Parathyroid adenoma (tissue), 2 donors: ENCODE results near the gene GGT5.

ENCODE experiments used
- H2AFZ ChIP-seq: fragments of 300-600 bp; sonication (generic); one replicate; pipeline ENCODE4 v1.7.0; 2017; ENCODE audit warnings: antibody characterized with exemption, mild to moderate bottlenecking
- H3K27ac ChIP-seq: fragments of 300-600 bp; sonication (generic); one replicate; pipeline ENCODE4 v1.7.0; 2017
- H3K27me3 ChIP-seq: fragments of 300-600 bp; sonication (generic); one replicate; pipeline ENCODE4 v1.7.0; 2017; ENCODE audit warnings: low read length; ENCODE audit not compliant: control insufficient read depth, insufficient read depth
- H3K36me3 ChIP-seq: fragments of 300-600 bp; sonication (generic); one replicate; pipeline ENCODE4 v1.7.0; 2017; ENCODE audit warnings: low read length; ENCODE audit not compliant: control insufficient read depth, insufficient read depth
- H3K4me1 ChIP-seq: fragments of 300-600 bp; sonication (generic); one replicate; pipeline ENCODE4 v1.7.0; 2017; ENCODE audit warnings: control low read depth
- H3K4me2 ChIP-seq: fragments of 300-600 bp; sonication (generic); one replicate; pipeline ENCODE4 v1.7.0; 2017; ENCODE audit warnings: low read length
- H3K4me3 ChIP-seq: fragments of 300-600 bp; sonication (generic); one replicate; pipeline ENCODE4 v1.7.0; 2017; ENCODE audit warnings: low read depth, low read length
- H3K79me2 ChIP-seq: fragments of 300-600 bp; sonication (generic); one replicate; pipeline ENCODE4 v1.7.0; 2017; ENCODE audit warnings: control low read depth
- H3K9ac ChIP-seq: fragments of 300-600 bp; sonication (generic); one replicate; pipeline ENCODE4 v1.7.0; 2017; ENCODE audit warnings: mild to moderate bottlenecking
- H3K9me3 ChIP-seq: fragments of 300-600 bp; sonication (generic); one replicate; pipeline ENCODE4 v1.7.0; 2017; ENCODE audit warnings: low read length; ENCODE audit not compliant: control insufficient read depth
- TF ChIP-seq, protein P1 (sequence below): fragments of 300-600 bp; sonication (generic); IDR thresholded peaks from one replicate; pipeline ENCODE4 v1.7.0; 2017; ENCODE audit warnings: antibody characterized with exemption, mild to moderate bottlenecking
- donor health status: primary hyperparathyroidism.

Gene GGT5

DNA sequence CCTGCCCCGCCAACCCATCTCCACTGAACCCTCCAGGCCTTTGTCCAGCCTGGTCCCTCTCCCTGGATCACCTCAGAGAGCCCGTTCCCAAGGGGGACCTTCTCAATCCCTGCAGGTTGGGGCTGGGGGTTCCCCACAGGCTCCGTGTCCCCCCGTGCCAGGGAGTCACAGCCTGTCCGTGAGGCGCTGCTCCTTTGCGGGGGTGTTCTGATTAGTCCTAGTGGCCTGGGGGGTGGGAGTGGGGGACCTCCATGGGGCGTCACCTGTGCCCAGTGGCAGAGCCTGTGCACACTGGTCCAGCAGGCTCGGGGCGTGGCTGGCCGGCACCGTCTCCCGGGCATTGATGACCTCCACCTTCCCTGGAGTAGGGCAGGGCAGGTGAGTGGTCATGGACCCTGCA lies 11.6 kb downstream of the GGT5 start:
- no peaks in the 10 kb centered on the region for H3K79me2 ChIP-seq
- no peaks in the 10 kb centered on the region for H3K4me1 ChIP-seq
- H3K36me3 ChIP-seq: no peaks in the 10 kb centered on the region
- H3K4me2 ChIP-seq: no peak overlapping the region
- no peak overlapping the region for H3K27ac ChIP-seq
- no peaks in the 10 kb centered on the region for H3K27me3 ChIP-seq
- no peak overlapping the region for H3K9ac ChIP-seq
- no peak overlapping the region for H2AFZ ChIP-seq
- H3K9me3 ChIP-seq: no peaks in the 10 kb centered on the region
- TF ChIP-seq, protein P1, sequence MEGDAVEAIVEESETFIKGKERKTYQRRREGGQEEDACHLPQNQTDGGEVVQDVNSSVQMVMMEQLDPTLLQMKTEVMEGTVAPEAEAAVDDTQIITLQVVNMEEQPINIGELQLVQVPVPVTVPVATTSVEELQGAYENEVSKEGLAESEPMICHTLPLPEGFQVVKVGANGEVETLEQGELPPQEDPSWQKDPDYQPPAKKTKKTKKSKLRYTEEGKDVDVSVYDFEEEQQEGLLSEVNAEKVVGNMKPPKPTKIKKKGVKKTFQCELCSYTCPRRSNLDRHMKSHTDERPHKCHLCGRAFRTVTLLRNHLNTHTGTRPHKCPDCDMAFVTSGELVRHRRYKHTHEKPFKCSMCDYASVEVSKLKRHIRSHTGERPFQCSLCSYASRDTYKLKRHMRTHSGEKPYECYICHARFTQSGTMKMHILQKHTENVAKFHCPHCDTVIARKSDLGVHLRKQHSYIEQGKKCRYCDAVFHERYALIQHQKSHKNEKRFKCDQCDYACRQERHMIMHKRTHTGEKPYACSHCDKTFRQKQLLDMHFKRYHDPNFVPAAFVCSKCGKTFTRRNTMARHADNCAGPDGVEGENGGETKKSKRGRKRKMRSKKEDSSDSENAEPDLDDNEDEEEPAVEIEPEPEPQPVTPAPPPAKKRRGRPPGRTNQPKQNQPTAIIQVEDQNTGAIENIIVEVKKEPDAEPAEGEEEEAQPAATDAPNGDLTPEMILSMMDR: no peak
- no peak overlapping the region for H3K4me3 ChIP-seq

DNA sequence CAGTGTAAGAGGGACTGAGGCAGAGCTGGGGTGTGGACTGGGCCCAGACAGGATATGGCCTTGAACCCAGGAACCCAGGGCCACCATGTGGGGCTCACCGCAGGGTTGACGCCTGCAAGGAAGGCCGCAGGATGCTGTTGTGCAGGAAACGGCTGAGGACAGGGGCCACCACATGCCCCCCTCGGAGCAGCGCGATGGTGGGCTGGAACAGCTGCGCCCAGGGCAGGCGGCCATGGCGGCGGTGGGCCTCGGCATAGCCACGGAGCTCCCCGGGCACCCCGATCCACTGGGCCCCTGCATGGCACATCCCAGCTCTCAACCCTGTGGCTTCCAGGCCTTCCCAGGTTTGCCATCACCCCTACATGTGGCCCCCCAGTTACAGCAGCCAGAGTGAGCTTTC lies 12.2 kb downstream of the GGT5 start:
- no peaks in the 10 kb centered on the region for H3K4me1 ChIP-seq
- H3K9me3 ChIP-seq: no peaks in the 10 kb centered on the region
- H3K4me2 ChIP-seq: no peak overlapping the region
- TF ChIP-seq, protein P1: no peak
- no peaks in the 10 kb centered on the region for H3K79me2 ChIP-seq
- H3K36me3 ChIP-seq: no peaks in the 10 kb centered on the region
- no peak overlapping the region for H3K4me3 ChIP-seq
- no peak overlapping the region for H2AFZ ChIP-seq
- H3K9ac ChIP-seq: no peak overlapping the region
- no peaks in the 10 kb centered on the region for H3K27me3 ChIP-seq
- H3K27ac ChIP-seq: no peak overlapping the region

DNA sequence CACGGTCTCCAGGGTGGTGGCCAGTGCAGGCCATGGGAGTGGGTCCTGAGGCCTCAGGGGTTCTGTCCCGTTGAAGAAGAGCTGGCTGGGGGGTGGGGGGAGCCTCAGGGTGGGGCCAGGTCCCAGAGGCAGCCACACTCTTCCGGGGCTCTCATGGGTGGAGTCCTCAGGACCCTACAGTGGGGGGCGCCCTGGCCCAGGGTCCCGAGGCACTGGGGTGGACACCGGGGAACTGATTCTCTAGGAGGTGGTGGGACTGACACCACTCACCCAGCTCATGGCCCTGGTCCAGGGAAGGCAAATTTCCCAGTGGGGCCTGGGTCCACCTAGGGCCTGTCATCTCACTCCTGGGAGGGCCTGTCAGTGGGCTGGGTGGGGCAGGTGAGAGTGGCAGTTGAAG lies 12.8 kb downstream of the GGT5 start:
- Histone ChIP-seq H3K36me3 (no peaks in the 10 kb centered on the region), H3K4me1 (no peaks in the 10 kb centered on the region), H3K79me2 (no peaks in the 10 kb centered on the region), H3K27me3 (no peaks in the 10 kb centered on the region), H3K4me2 (no peak overlapping the region), H3K9ac (no peak overlapping the region), H2AFZ (no peak overlapping the region), H3K4me3 (no peak overlapping the region), H3K27ac (no peak overlapping the region), H3K9me3 (no peaks in the 10 kb centered on the region)
- TF ChIP-seq, protein P1: no peak

DNA sequence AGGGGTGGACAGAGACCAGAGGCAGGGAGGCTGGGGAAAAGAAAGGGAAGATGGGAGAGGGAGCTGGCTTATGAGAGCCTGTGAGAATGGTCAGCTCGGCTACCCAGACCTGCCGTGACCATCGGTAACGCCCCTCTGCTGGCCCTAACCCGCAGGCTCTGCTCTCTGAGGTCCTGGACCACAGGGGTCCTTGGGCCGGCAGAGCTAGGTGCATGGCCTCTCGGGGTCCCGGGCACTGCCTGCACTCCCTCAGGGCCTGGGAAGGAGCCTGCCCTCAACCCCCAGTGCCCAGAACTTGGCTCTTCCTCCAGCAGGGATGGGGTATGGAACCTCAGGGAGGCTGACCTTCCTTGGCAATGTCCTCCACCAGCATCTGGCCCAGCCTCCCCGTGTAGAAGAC lies 13.2 kb downstream of the GGT5 start:
- H3K9ac ChIP-seq: no peak overlapping the region
- TF ChIP-seq, protein P1: no peak
- H3K27me3 ChIP-seq: no peaks in the 10 kb centered on the region
- H3K27ac ChIP-seq: no peak overlapping the region
- H2AFZ ChIP-seq: no peak overlapping the region
- no peaks in the 10 kb centered on the region for H3K79me2 ChIP-seq
- no peaks in the 10 kb centered on the region for H3K36me3 ChIP-seq
- H3K4me3 ChIP-seq: no peak overlapping the region
- H3K4me1 ChIP-seq: no peaks in the 10 kb centered on the region
- no peak overlapping the region for H3K4me2 ChIP-seq
- H3K9me3 ChIP-seq: no peaks in the 10 kb centered on the region

DNA sequence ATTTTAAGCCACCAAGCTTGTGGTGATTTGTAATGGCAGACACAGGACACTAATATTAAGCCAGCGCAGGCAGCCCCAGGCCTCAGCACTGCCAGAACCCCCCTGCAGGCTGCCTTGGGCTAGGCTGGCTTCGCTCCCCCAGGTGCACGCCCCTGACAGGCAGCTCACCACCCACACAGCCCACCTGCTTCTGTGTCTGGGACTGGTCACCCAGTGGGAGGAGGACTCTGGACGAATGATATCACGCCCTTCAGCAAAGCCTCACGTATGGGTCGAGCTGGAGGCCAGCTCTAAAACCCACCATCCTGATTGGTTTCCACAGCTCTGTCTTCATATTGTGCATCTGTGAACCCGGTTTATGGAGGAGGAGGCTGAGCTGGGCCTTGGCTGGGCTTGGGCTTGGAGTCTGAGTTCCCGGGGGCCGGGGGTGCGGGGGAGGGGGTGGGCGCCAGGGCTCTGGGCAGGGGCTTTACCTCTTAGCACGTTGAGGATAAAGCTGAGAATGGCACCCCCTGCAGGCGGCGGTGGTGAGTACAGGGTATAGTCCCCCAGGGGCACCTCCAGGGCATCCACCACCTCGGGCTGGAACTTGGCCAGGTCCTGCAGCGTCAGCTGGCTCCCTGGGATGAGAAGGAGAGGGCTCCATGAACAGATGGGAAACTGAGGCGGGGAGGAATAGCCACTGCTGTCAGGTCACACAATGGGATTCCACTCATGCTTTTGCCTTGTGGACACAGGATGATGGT lies 13.8 kb downstream of the GGT5 start:
- H2AFZ ChIP-seq: no peak overlapping the region
- H3K79me2 ChIP-seq: no peaks in the 10 kb centered on the region
- no peaks in the 10 kb centered on the region for H3K9me3 ChIP-seq
- no peaks in the 10 kb centered on the region for H3K36me3 ChIP-seq
- no peaks in the 10 kb centered on the region for H3K4me1 ChIP-seq
- TF ChIP-seq, protein P1: no peak
- no peak overlapping the region for H3K9ac ChIP-seq
- no peaks in the 10 kb centered on the region for H3K27me3 ChIP-seq
- H3K4me2 ChIP-seq: no peak overlapping the region
- H3K4me3 ChIP-seq: no peak overlapping the region
- no peak overlapping the region for H3K27ac ChIP-seq
